Measurements from ENCODE around the gene EPB41L4B.
"Not testable (repeated sequence)": the region's sequence is repeated elsewhere in the genome, so short reads cannot be mapped to it uniquely, and the experiment has no call there.

Gene EPB41L4B

GRCh38 chr9:109295221-109296130, 25.4 kb downstream of the EPB41L4B start:
- DNase-seq, result no peak

DNA sequence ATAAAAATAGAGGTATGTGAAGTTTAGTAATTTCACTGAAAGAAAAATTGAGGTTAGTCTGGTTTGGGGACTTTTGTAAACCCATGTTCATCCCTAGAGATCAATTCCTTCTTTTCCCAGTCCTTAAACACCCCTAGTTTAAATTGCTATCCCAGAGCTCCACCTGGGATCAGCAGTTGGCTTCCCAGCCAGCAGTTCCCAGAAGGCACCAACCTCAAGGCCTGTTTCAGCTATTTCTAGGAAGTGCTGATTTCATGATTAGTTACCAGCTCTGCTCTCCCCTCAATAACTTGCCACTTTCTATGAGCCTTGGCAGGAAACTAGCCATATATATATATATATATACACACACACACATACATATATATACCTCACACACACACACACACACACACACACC, 30.5 kb downstream of the EPB41L4B start:
- no peak for DNase-seq

DNA sequence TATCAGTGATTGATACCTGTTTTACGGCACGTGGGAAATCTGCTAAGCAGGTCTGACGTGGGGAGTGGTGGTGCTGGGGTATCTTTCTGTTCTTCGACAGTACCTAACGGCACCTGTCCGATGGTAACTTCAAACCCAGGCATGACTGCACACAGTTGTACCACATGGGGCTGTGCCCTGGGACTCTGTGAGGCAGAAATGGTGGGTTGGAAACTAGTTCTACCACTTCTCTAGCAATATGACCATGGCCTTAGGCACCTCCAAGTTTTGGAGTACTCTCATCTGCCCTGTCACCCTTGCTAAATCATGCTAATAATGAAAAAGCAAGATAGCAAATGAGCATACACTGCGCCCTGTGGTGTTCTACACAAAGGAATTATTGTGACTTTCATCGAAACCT, 30.9 kb downstream of the EPB41L4B start:
- no peak for DNase-seq

DNA sequence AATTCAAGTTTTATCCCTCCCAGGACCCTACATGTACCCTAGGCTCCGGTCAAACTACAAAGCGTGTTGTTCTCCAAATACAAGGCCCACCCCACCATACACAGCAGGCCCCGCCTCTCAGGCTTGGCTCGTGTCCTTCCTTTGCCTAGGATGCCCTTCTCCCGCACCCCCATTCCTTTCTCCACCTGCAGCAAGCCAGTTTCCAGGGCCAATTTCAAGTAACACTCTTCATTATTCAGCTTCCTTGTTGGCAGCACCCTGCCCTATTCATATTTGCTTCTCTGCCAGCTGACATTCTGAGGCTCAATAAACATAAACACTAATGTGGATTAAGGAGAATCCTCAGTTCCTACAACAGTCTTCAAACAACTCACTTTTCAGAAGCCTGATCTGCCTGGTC, 31.7 kb downstream of the EPB41L4B start:
- DNase-seq, result no peak

DNA sequence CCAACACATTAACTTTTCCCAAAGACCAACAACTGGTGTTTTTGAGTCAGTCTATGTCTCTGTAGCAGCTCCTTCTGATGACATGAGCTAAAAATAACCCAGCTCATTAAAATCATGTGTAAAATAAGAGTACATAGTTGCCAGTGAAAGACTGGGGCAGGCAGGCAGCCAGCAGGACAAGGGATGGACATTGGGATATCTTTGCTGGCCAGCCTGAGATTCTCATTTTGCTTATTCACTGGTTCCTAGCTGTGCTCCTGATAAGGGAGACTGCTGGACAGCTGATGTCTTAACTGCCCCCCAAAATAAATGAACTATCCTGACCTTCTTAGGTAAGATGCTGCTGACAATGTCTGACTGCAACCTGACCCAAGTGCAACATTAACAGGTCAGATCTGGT, 33.9 kb downstream of the EPB41L4B start:
- no peak for DNase-seq

DNA sequence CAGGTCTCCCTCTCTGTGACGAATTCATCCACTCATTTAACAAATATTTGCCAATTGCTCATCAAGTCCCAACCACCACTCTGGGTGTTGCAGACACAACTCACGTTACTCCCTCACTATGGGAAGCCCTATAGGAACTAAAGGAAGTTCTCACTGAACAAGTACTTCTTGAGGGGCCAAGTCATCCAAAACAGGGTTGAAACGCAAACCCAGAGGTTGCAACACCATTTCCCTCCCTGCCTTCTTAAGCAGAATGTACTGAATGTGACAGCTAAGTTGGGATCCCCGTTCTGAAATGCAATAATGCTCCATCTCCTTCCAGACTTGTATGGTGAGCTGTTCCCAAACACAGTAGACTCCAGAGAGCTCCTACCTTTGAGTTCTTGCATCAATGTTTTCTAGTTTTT, 34.3 kb downstream of the EPB41L4B start:
- DNase-seq, result no peak

DNA sequence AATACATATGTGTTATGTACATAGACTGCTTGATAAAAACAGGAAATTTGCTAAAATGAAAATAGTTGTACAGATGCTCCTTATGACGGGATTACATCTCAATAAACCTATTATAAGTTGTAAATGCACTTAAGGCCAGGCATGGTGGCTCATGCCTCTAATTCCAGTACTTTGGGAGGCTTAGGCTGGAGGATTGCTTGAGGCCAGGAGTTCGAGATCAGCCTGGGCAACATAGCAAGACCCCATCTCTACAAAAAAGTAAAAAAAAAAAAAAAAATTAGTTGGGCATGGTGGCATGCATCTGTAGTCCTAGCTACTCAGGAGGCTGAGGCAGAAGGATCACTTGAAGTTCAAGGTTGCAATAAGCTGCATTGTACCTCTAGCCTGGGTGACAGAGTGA, 37.2 kb downstream of the EPB41L4B start:
- not testable (repeated sequence) for DNase-seq

- no peak for DNase-seq
Observed at GRCh38 chr9:109283012-109283411, 37.8 kb downstream of the EPB41L4B start.

DNA sequence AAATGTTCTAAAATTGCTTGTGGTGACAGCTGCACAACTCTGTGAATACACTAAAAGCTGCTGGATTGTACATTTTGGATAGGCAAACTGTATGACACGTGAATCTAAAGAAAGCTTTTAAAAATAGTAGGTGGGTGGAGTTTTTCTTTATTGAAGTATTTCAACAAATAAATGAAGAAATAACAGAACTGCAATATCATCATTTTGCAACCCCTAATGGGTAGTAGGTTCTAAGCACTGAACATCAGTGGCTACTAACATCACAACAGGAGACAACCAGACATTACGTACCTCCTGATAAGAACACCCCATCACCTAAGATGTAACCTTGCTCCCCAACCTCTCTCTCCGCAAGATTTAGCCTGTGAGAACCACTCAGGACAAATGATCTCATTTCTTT, 38.6 kb downstream of the EPB41L4B start:
- no peak for DNase-seq

DNA sequence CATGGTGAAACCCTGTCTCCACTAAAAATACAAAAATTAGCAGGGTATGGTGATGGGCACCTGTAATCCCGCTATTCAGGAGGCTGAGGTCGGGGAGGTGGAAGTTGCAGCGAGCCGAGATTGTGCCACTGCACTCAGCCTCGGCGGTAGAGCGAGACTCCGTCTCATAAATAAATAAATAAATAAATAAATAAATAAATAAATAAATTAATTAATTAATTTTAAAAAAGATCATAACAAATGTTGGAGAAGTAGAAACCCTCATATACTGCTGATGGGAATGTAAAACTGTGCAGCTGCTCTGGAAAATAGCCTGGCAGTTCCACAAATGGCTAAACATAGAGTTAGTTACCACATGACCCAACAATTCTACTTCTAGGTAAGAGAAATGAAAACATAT, 39.3 kb downstream of the EPB41L4B start:
- DNase-seq, result no peak

GRCh38 chr9:109278848-109279247, 42.0 kb downstream of the EPB41L4B start:
- DNase-seq, result no peak

DNA sequence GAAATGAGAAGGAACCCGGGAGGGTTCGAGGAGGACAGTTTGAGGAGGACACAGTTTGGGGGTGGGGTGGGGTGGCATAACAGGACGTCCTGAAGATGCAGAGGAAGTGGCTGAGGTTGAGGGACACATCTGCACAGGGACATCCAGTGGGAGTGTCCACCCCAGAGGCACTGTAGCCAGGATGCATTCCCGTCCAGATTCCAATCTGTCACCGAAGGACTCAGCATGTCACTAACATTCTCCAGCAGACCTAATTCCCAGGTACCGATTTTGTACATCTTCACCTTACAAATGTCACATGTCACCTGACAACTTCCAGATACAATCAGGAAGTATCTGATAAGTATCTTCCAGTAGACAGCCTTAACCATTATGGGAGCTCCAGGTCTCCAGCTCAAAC, 42.6 kb downstream of the EPB41L4B start:
- DNase-seq, result no peak

DNA sequence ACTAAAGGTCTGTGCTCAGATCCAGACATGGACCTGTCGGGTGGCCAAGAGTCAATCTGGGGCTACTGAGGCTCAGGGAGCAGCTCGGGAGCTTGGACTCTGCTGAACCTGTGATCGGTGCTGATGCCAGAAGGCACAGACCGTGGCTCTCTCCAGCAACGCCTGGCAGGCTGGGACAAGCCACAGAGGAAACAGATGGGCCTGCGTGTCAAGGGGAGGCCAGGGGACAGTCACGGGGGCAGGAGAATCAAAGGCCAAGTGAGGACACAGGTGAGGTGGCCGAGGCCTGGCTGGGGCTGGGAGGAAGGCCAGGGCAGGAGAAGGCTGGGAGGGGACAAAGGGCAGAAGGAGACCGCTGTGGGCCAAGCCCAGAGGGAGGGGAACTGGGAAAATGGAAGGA, 43.4 kb downstream of the EPB41L4B start:
- DNase-seq, result no peak

GRCh38 chr9:109276469-109277440, 44.1 kb downstream of the EPB41L4B start:
- DNase-seq, result no peak

- DNase-seq, result no peak
Observed at GRCh38 chr9:109274884-109275730, 45.8 kb downstream of the EPB41L4B start.

DNA sequence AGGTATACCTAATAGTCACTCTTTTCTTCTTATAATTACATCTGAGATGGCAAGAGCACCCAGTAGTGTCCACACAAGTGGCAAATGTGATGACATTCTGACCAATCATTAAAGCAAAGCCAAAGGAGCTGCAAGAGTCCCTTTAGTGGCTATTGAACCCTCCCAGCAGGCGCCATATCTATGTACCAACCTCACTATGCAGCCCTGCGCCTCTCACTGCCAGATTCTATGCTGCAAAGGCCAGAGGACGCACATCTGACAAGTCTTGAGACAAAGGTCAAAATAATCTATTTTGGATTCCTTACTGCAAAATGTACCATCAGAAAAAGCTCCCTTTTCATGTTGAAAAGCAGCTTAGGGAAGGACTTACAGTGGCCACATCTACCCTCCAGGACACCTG, 47.0 kb downstream of the EPB41L4B start:
- DNase-seq, result no peak

GRCh38 chr9:109272745-109273144, 48.1 kb downstream of the EPB41L4B start:
- no peak for DNase-seq

- DNase-seq, result no peak
Observed at GRCh38 chr9:109272045-109272444, 48.8 kb downstream of the EPB41L4B start.

DNA sequence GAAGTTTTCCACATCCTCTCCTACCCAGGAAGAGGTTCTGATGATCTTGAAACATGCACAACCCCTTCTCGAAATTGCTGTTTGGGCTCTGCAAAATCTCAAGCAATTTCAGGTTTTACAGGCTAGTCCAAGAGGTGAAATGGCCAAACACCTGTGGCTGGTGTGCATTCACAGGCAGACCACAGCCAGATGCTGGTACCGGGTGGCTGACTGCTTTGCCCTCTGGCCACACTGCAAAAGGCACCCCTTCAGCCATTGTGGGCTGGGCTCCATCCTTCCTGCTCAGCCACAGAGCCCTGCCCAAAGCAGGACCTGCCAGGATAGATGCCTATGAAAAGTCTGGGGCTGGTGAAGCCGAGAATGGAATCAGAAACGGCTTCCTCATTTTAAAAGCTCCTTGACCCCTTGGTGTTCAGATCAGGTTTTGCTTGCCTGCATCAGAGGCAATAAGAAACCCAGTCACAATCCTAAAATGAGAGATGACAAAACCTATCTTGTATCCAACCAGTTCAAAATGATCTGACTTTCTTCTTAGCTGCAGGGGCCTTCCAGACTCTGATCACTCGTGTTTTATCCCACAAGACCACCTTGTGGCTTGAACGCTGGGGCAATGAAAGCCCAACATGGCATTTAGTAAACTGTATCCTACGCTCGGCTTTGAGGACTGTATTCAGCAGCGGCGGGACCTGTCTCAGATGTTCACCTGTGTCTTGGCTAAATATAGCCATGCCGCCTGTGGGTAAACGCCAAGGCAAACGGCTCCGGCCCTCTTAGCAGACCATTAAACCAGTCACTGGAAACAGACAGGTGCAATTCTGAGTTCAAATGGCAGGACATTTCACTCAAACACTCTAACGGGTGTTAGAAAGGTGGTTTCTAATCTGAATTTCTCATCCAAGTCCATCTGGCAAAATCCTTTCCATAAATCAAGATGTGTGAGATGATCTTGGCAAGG, 49.6 kb downstream of the EPB41L4B start:
- peak; percentile 4 for DNase-seq

GRCh38 chr9:109270441-109270840, 50.4 kb downstream of the EPB41L4B start:
- no peak for DNase-seq

DNA sequence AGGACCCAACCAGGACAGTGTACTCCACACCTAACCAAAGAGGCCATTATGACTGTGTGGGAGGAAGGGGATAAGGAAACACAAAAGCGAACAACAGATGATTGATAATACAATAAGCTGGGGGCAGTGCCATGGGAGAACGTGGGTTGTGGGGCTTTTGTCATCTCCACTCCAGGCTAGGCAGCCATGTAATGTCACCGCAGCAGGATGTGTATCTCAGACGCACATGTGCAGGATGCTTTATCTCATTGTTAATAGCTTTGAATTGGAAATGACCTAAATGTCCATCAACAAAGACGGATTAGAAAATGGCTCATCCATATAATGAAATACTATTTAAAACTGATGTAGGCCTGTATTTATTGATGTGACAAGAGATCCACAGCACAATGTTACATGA, 51.0 kb downstream of the EPB41L4B start:
- DNase-seq, result no peak

GRCh38 chr9:109269081-109269480, 51.8 kb downstream of the EPB41L4B start:
- no peak for DNase-seq
